GM18909 (cell line): ENCODE data around the gene PRF1.
"Not testable (repeated sequence)": the region's sequence is repeated elsewhere in the genome, so short reads cannot be mapped to it uniquely, and the experiment has no call there.

ENCODE experiments used
- ATAC-seq: cut with Tn5 transposase; IDR thresholded peaks from one replicate; pipeline ENCODE4 v1.9.1; 2021; ENCODE audit warnings: mild to moderate bottlenecking; ENCODE audit not compliant: unreplicated experiment, poor library complexity

PRF1 gene

GRCh38 chr10:70618663-70619062 lies 16.1 kb upstream of the PRF1 start:
- no peak for ATAC-seq

DNA sequence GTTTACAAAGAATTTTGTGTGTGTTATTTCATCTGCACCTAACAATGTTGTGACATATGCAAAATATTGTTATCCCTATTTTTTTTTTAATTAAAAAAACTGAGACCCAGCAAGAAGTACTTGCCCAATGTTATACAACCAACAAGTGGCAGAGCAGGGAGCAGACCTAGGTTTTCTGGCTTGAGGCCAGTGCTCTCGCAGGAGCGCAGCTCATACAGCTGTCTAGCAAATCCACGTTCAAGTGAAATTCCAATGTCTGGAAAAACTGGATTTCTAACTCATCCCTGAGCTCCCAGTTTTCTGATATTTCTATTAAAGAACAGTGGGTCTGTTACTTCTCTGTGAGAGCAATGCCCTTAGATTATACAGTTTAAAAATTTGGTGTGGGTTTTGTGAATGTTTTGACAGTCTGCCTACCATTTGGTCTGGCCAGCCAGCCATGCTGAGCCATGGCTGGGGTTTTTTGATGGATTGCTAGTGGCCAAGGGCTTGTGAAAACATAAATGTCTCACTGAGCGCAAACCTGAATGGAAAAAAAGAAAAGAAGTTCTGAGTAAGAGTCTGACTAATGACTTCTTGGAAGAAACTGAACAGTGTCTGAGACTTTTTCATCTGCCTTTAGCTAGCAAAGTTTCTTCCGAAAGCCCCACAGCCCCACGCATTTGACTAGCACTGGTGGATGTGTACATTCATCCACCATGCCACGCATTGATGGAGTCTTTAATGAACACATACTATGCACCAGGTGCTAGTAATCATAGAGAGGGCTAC lies 15.4 kb upstream of the PRF1 start:
- no peak for ATAC-seq

DNA sequence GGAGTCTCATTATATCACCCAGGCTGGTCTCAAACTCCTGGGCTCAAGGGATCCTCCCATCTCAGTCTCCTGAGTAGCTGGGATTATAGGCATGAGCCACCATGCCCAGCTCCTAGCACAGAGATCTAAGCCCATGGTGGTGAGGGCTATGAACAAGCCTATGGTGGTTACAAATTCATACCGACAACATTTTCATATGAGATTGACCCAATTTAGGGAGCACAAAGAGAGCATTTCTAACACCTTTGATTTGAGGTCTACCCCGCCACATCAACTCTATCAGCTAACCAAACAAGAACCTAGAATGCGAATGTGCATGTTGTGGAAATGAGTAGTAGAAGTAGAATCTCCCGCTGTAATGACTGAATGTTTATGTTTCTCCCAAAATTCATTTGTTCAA lies 14.2 kb upstream of the PRF1 start:
- no peak for ATAC-seq

DNA sequence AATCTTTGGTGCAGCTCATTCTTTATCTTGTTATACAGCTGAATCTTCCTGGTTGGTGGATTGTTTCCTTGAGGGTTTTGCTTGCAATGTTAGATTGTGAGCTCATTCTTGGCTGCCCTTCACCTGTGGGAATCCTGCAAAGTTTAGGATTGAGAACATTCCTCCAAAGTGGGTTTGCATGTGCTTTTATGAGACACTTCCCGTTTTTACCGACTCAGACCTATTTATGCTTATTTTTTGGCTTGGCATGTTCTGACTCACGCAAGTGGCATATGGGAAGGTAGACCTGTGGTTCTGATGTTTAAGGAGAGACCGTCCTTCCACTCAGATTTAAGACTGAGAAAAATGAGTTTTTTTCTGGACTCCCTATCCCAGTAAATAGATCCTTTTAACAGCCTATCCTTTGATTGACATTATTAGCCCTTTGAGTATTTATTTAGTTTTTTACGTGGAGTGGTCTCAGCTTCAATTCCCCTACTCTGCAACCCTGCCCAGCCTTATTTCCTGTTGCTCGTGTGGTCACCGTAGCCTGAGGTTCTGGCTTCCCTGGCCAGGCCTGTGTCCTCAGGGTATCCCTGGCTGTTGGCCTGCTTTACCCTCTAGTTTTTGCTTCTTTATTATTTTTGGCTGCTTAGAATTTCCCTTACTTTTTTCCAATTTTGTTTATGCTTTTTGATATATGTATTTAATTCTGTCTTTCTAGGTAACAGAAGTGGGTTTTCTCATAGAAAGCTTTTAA lies 13.4 kb upstream of the PRF1 start:
- no peak for ATAC-seq

GRCh38 chr10:70615211-70615610 lies 12.7 kb upstream of the PRF1 start:
- no peak for ATAC-seq

DNA sequence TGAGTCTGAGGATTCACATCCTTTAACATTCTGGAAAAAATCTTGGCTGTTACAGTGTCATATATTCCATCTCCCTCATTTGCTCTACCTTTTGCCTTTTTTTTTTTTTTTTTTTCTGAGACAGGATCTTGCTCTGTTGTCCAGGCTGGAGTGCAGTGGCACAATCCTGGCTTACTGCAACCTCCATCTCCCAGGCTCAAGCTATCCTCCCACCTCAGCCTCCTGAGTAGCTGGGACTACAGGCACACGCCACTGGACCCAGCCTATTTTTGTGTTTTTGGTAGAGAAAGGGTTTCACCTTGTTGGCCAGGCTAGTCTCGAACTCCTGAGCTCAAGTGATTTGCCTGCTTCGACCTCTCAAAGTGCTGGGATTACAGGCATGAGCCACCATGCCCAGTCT lies 11.8 kb upstream of the PRF1 start:
- ATAC-seq = not testable (repeated sequence)

GRCh38 chr10:70613941-70614340 lies 11.4 kb upstream of the PRF1 start:
- no peak for ATAC-seq

GRCh38 chr10:70607936-70608335 lies 5.4 kb upstream of the PRF1 start:
- ATAC-seq = no peak

GRCh38 chr10:70605161-70605560 lies 2.6 kb upstream of the PRF1 start:
- ATAC-seq = no peak

DNA sequence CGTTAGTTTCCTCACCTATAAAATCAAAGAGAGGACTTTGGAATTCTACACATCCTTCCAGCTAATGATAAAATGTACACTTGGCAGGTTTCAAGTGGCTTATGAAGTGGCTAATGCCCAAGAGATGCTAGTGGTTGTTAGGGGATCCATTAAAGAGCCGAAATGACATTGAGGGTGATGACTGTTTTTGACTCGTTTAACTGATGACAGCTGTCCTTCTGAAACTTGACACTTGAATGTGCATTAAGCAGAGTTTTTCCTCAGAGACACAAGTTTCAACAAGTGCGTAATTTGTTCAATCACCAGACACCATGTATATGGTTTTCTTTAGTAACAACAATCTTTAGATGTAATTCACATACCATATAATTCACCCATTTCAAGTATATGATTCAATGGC lies 1.6 kb upstream of the PRF1 start:
- no peak for ATAC-seq

GRCh38 chr10:70603449-70603801 lies 884 bp upstream of the PRF1 start:
- ATAC-seq = no peak

DNA sequence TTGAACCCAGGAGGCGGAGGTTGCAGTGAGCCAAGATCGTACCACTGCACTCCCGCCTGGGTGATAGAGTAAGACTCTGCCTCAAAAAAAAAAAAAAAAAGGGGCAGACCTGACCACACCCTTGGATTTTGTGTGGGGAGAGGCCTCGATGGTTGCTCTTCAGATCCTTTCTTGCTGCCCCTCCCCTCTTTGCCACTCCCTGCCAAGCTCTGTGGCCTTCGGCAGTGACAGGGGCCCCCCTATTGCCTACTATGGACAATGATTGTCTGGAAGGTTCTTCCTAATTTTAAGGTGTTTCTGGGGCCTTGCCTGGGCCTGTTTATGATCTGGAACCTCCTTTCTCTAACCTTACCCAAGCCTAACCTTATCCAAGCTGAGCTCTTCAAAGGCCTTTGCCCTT lies 795 bp downstream of the PRF1 start:
- no peak for ATAC-seq

- no peak for ATAC-seq
These were observed 1.8 kb downstream of the PRF1 start for GRCh38 chr10:70600512-70601395.

DNA sequence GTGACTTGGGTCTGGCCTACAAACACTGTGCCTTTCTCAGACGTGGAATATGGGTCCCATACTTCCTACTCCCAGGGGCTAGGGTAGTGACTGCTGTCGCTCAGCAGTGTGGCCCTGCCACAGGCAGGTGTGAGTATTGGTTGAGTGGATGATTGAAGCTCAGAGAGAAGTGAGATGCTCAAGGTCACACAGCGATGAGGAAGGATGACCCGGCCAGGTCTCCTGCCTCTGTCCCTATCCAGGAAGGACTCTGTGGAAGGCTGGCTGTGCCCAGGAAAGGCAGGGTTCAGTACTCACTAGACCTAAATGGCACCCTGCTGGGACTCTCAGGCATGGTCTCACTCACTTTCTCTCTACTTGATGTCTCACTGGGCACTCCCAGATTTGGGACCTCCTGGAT lies 2.8 kb downstream of the PRF1 start:
- no peak for ATAC-seq

DNA sequence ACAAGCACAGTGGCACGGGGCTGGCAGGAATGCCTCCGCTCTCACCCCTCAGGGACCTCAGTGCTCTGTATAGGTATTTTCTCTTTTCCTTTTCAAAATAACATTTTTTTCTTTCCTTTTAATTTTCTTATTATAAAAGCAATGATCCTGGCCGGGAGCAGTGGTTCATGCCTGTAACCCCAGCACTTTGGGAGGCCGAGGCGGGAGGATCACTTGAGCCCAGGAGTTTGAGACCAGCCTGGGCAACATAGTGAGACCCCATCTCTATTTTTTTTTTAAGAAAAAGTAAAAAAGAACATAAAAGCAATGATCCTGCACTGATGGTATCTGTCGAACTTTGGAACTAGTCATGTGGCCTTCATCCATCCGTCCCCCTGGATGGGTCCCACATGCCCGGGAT lies 3.2 kb downstream of the PRF1 start:
- ATAC-seq = no peak

- ATAC-seq = no peak
These were observed 3.7 kb downstream of the PRF1 start for GRCh38 chr10:70598857-70599295.

DNA sequence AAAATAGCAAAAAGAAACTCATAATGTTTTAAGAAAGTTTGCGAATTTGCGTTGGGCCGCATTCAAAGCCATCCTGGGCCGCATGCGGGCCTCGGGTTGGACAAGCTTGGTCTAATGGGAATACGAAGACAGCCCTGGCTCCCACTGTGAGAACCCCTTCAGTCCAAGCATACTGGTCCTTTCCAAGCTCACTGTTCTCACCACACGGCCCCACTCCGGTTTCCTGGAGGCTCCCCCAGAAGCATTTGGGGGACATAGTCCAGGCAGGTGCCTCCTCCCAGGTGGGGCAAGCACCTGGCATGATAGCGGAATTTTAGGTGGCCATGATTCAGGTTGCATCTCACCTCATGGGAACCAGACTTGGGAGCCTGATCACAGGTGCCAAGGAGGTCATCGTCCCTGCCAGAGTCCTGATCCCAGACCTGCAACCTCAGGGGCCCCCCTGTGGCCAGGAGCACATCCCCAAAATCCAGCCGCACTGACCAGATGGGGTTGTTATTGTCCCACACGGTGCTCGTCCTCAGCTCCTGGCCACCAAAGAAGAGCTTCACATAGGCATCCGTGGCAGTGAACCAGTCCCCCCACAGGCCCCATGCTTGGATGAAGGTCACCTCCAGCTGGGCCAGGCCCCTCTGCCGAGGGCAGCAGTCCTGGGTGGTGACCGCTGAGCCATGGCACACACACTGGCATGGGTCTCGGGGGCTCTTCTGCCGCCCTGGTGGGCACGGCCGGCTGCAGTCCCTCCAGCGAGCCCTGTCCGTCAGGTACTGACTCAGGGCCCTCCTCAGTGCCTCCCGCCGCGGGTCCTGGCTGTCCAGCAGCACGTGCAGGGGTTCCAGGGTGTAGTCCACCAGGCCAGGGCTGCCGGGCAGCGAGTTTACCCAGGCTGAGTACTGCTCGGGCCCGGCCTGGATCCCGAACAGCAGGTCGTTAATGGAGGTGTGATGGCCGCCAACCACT lies 4.4 kb downstream of the PRF1 start:
- no peak for ATAC-seq

DNA sequence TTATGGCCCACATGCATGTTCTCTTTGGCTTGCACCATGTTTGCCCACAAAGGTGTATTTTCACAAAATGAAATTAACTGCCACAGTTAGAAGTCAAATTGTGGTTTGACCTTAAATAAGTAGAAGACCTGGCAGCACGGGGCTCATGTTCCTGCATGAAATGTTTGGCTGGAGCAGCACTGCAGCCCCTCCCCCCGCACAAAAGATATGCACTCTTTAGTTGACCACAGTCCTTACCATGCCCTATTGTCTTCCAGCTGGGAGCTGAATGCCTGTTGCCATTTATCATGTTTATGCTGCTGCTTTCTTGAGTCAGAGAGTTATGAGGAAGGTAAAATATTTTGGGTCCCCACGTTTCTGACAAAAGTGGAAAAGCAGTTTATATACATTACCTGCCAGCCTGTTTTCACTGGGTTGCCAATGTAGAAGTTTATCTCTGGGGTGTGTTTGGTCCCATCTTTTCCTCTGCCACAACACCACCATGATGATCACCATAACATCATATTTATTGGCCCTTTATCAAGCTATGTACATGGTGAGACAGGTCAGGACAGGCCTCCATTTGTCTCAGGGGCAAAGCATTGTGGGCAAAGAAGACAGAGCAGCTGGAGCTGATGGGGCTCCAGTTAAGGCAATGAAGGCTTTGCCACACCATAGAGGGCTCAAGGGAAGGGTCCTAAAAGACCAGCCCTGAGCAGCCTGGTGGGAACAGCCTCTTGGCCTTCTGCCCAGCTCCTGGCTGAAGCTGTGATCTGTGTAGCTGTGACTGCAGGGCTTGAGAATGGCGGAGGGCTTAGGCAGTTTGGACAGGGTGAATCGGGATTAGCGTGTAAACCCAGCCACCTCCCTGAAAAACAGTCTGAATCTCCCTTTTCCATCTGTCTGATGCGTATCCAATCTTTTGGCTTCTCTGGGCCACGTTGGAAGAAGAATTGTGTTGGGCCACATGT lies 5.4 kb downstream of the PRF1 start:
- no peak for ATAC-seq
